Liver (tissue), 3 donors: Measurements from ENCODE around the gene RYR1.

Experiments
- ATF3 ChIP-seq: IDR thresholded peaks from 2 replicates; pipeline ENCODE4 v1.6.1; 2016; ENCODE audit warnings: antibody characterized with exemption
- CTCF ChIP-seq: fragments of 150-350 bp; IDR thresholded peaks from 2 replicates; pipeline ENCODE4 v1.5.1; 2017; ENCODE audit warnings: improper control_type of control experiment, low read depth, low read length; ENCODE audit not compliant: missing input control
- EGR1 ChIP-seq, 2 donors: IDR thresholded peaks; 2 replicates each; pipeline ENCODE4 v1.6.1; 2016 to 2018; ENCODE audit warnings: antibody characterized with exemption in 2 of 2, low read depth in 2 of 2
- FOXA1 ChIP-seq: IDR thresholded peaks from 2 replicates; pipeline ENCODE4 v1.6.1; 2016; ENCODE audit warnings: antibody characterized with exemption
- GABPA ChIP-seq, 2 donors: IDR thresholded peaks in 1 of 2; conservative IDR thresholded peaks in 1 of 2; 2 replicates each; pipeline ENCODE4 v1.6.1; 2016; ENCODE audit warnings: antibody characterized with exemption in 2 of 2, mild to moderate bottlenecking in 1 of 2, moderate library complexity in 1 of 2
- HNF4G ChIP-seq: IDR thresholded peaks from 2 replicates; pipeline ENCODE4 v1.6.1; 2016; ENCODE audit warnings: antibody characterized with exemption
- JUND ChIP-seq, 2 donors: IDR thresholded peaks; 2 replicates each; pipeline ENCODE4 v1.6.1; 2016; ENCODE audit warnings: antibody characterized with exemption in 2 of 2
- MAX ChIP-seq: IDR thresholded peaks from 2 replicates; pipeline ENCODE4 v1.6.1; 2016; ENCODE audit warnings: antibody characterized with exemption
- REST ChIP-seq: IDR thresholded peaks from 2 replicates; pipeline ENCODE4 v1.6.1; 2016; ENCODE audit warnings: antibody characterized with exemption, mild to moderate bottlenecking
- RXRA ChIP-seq, 2 donors: IDR thresholded peaks; 2 replicates each; pipeline ENCODE4 v1.6.1; 2017 to 2018; ENCODE audit warnings: antibody characterized with exemption in 2 of 2, mild to moderate bottlenecking in 1 of 2
- SP1 ChIP-seq: IDR thresholded peaks from 2 replicates; pipeline ENCODE4 v1.6.1; 2018; ENCODE audit warnings: antibody characterized with exemption, mild to moderate bottlenecking
- TAF1 ChIP-seq: conservative IDR thresholded peaks from 2 replicates; pipeline ENCODE4 v1.6.1; 2016; ENCODE audit warnings: antibody characterized with exemption, mild to moderate bottlenecking
- YY1 ChIP-seq: IDR thresholded peaks from 2 replicates; pipeline ENCODE4 v1.6.1; 2016; ENCODE audit warnings: antibody characterized with exemption, mild to moderate bottlenecking
- donor health status: healthy.
- donor health status: healthy.

- TF ChIP-seq CTCF = no peak
- TF ChIP-seq MAX = no peak
- TF ChIP-seq JUND (IDR thresholded peaks at IDR 0.05) = no peak
- no peak for TF ChIP-seq REST
- no peak for TF ChIP-seq TAF1
- TF ChIP-seq GABPA (IDR thresholded peaks at IDR 0.05 in 1 of 2, conservative IDR thresholded peaks at IDR 0.05 in 1 of 2) = no peak
- no peak for TF ChIP-seq HNF4G
- TF ChIP-seq RXRA (IDR thresholded peaks at IDR 0.05) = no peak
- TF ChIP-seq ATF3 = no peak
- no peak for TF ChIP-seq SP1
- no peak for TF ChIP-seq FOXA1
- no peak for TF ChIP-seq EGR1 (IDR thresholded peaks at IDR 0.05; ENCODE audit: low read depth in 2 of 2)
- TF ChIP-seq YY1 = no peak
Measured at GRCh38 chr19:38425810-38426466, 7.6 kb upstream of the RYR1 start, which contains the start of gene RASGRP4.
